K562 (cell line): Measurements from ENCODE around the gene IRAG1. TPM values are rescaled to one million over a fixed set of nuclear protein-coding genes. Genes with fewer than 3 reads are reported as not detected.

Experiments used
- ARID1B ChIP-seq: fragments of 450-650 bp; IDR thresholded peaks from 2 replicates; pipeline ENCODE4 v1.6.1; 2016; ENCODE audit warnings: antibody characterized with exemption, mild to moderate bottlenecking, inconsistent platforms
- ATF7 ChIP-seq: fragments of 450-650 bp; IDR thresholded peaks from 2 replicates; pipeline ENCODE4 v1.7.1; 2014; ENCODE audit warnings: mild to moderate bottlenecking, moderate library complexity
- CEBPG ChIP-seq, 3 experiments: fragments of 200-800 bp in 1 of 3; sonication (Bioruptor generic) in 1 of 3; sonication (generic) in 1 of 3; formaldehyde crosslinking in 1 of 3; IDR thresholded peaks in 2 of 3; conservative IDR thresholded peaks in 1 of 3; 2 replicates each; pipeline versions ENCODE4 v1.6.1 to v1.8.0; 2016 to 2022; ENCODE audit warnings: missing compliant biosample characterization in 2 of 3, missing genetic modification characterization in 2 of 3, mild to moderate bottlenecking in 1 of 3, missing genetic modification reagents in 1 of 3
- FOSL1 ChIP-seq: fragments of 200-800 bp; sonication (Bioruptor generic); conservative IDR thresholded peaks from 2 replicates; pipeline ENCODE4 v1.6.1; 2016; ENCODE audit warnings: missing genetic modification characterization, missing compliant biosample characterization
- FOXA3 ChIP-seq, 2 experiments: fragments of 450-650 bp in 1 of 2; sonication (generic) in 1 of 2; formaldehyde crosslinking; IDR thresholded peaks in 1 of 2; conservative IDR thresholded peaks in 1 of 2; 2 replicates each; pipeline versions ENCODE4 v1.4.0 to v1.8.0; 2020 to 2022; ENCODE audit warnings: mild to moderate bottlenecking in 2 of 2, missing genetic modification reagents in 1 of 2
- JUND ChIP-seq, 2 experiments: IDR thresholded peaks; 2 replicates in 1 of 2; 3 replicates in 1 of 2; pipeline ENCODE4 v1.6.1; 2011; ENCODE audit warnings: borderline replicate concordance in 2 of 2, low read depth in 2 of 2, low read length in 2 of 2, improper control_type of control experiment in 1 of 2, missing biosample characterization in 1 of 2, missing genetic modification characterization in 1 of 2, missing genetic modification reagents in 1 of 2
- SMARCA4 ChIP-seq: fragments of 450-650 bp; IDR thresholded peaks from 2 replicates; pipeline ENCODE4 v1.6.1; 2016
- SMARCE1 ChIP-seq: fragments of 450-650 bp; IDR thresholded peaks from 2 replicates; pipeline ENCODE4 v1.7.1; 2016; ENCODE audit warnings: mild to moderate bottlenecking
- TCF7 ChIP-seq: sonication (generic); IDR thresholded peaks from 2 replicates; pipeline ENCODE4 v1.6.1; 2016; ENCODE audit warnings: antibody characterized with exemption, borderline replicate concordance
- ZBTB17 ChIP-seq: fragments of 450-650 bp; formaldehyde crosslinking; IDR thresholded peaks from 2 replicates; pipeline ENCODE4 v1.4.0; 2020; ENCODE audit warnings: mild to moderate bottlenecking
- ZEB2 ChIP-seq: fragments of 450-650 bp; IDR thresholded peaks from 2 replicates; pipeline ENCODE4 v1.6.1; 2016
- ZNF696 ChIP-seq: fragments of 250-450 bp; sonication (Bioruptor Pico); conservative IDR thresholded peaks from 2 replicates; pipeline ENCODE4 v1.4.0; 2020; ENCODE audit warnings: mild to moderate bottlenecking, moderate library complexity
- polyA plus RNA-seq, 8 experiments: library from polyadenylated mRNA; depleted of rRNA in 4 of 8; stranded (reverse) in 5 of 8; unstranded in 3 of 8; fragments of >200 nt; fragmentation: Nextera tagmentation in 2 of 8; fragmentation: Illumina TruSeq in 1 of 8; extraction: Ambion mirVana in 2 of 8; extraction: Trizol in 1 of 8; gene quantifications; 2 replicates each; pipeline versions ENCODE4 v1.2.1 to v1.2.3, GENCODE V29; 2011 to 2014; ENCODE audit warnings: inconsistent platforms in 1 of 8, missing spikeins in 1 of 8
- total RNA-seq, 7 experiments: library from RNA; depleted of rRNA in 6 of 7; stranded (reverse); fragments of >200 nt in 6 of 7; fragmentation: Illumina TruSeq in 2 of 7; extraction: Trizol in 2 of 7; gene quantifications; 2 replicates each; pipeline versions ENCODE4 v1.2.1 to v1.2.3, GENCODE V29; 2011 to 2021; ENCODE audit warnings: low replicate concordance in 1 of 7
- TF ChIP-seq, protein P1 (sequence below): sonication (generic); formaldehyde crosslinking; IDR thresholded peaks from 2 replicates; pipeline ENCODE4 v1.8.1; 2023; ENCODE audit warnings: mild to moderate bottlenecking, missing genetic modification reagents
- TF ChIP-seq, protein P2 (sequence below): fragments of 450-650 bp; formaldehyde crosslinking; IDR thresholded peaks from 2 replicates; pipeline ENCODE4 v1.4.0; 2020; ENCODE audit warnings: mild to moderate bottlenecking, moderate library complexity
- TF ChIP-seq, protein P3 (sequence below), 2 experiments: fragments of 450-650 bp; IDR thresholded peaks; 2 replicates each; pipeline ENCODE4 v1.6.1; 2016; ENCODE audit warnings: mild to moderate bottlenecking in 2 of 2, borderline replicate concordance in 1 of 2, low read depth in 1 of 2, moderate library complexity in 1 of 2

IRAG1 gene
- total and polyA plus RNA-seq, 9 of the 15 experiments (the other 6 are each of a cell fraction or from before 2014, with no cell fraction given): 0.01 to 0.22 (median 0.09) TPM; not detected in 1

DNA sequence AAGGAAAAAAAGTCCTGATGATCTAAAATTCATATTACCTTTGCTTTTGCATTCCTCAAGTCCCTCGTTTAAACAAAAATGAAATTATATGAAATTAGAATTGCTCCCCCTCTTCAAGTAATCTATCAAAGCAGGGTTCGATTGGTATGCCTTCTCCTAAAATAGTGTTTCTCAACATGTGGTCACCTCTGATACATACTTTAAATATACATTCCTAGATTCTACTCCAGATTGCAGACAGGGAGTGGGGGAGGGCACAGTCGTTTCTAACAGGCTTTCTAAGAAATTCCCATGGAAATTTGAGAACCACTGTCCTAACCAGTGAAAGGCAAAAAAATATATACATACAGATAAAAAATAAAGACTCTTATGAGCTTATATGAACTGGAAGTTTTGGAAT, 22.6 kb upstream of the IRAG1 start (continued):
- TF ChIP-seq ARID1B (peak; percentile 78), ATF7 (0 out of 2 replicates have a peak, but pooled peaks have one; percentile 10), FOXA3 (CRISPR knock-in tag; conservative IDR thresholded peaks at IDR 0.05 in 1 of 2, IDR thresholded peaks at IDR 0.05 in 1 of 2) (0 out of 4 replicates have a peak, but pooled peaks of 1 of the 2 experiments have one; percentile 11), SMARCE1 (peak; percentile 61; the same call in 1 of the 2 replicates), TCF7 (no peak), ZNF696 (CRISPR knock-in tag) (no peak), ZEB2 (0 out of 2 replicates have a peak, but pooled peaks have one; percentile 40), CEBPG (CRISPR knock-in tag; IDR thresholded peaks at IDR 0.05) (no peak), CEBPG (tag; conservative IDR thresholded peaks at IDR 0.05 in 1 of 2, IDR thresholded peaks at IDR 0.05 in 1 of 2) (peak in 1 of 2 experiments; percentile 50; a peak in 2 of 4 replicates), ZBTB17 (CRISPR knock-in tag) (peak; percentile 99), SMARCA4 (peak; percentile 46; the same call in 1 of the 2 replicates), FOSL1 (tag) (peak; percentile 64), JUND (IDR thresholded peaks at IDR 0.05; ENCODE audit: borderline replicate concordance, low read depth, low read length) (peak; percentile 50; the same call in 1 of the 2 replicates), JUND (tag; IDR thresholded peaks at IDR 0.05; ENCODE audit: borderline replicate concordance, low read depth, low read length) (peak; percentile 44; the same call in 1 of the 3 replicates)
- TF ChIP-seq, protein P1, sequence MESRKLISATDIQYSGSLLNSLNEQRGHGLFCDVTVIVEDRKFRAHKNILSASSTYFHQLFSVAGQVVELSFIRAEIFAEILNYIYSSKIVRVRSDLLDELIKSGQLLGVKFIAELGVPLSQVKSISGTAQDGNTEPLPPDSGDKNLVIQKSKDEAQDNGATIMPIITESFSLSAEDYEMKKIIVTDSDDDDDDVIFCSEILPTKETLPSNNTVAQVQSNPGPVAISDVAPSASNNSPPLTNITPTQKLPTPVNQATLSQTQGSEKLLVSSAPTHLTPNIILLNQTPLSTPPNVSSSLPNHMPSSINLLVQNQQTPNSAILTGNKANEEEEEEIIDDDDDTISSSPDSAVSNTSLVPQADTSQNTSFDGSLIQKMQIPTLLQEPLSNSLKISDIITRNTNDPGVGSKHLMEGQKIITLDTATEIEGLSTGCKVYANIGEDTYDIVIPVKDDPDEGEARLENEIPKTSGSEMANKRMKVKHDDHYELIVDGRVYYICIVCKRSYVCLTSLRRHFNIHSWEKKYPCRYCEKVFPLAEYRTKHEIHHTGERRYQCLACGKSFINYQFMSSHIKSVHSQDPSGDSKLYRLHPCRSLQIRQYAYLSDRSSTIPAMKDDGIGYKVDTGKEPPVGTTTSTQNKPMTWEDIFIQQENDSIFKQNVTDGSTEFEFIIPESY (CRISPR knock-in tag): no peak
- TF ChIP-seq, protein P2, sequence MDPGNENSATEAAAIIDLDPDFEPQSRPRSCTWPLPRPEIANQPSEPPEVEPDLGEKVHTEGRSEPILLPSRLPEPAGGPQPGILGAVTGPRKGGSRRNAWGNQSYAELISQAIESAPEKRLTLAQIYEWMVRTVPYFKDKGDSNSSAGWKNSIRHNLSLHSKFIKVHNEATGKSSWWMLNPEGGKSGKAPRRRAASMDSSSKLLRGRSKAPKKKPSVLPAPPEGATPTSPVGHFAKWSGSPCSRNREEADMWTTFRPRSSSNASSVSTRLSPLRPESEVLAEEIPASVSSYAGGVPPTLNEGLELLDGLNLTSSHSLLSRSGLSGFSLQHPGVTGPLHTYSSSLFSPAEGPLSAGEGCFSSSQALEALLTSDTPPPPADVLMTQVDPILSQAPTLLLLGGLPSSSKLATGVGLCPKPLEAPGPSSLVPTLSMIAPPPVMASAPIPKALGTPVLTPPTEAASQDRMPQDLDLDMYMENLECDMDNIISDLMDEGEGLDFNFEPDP: no peak
- TF ChIP-seq, protein P3, sequence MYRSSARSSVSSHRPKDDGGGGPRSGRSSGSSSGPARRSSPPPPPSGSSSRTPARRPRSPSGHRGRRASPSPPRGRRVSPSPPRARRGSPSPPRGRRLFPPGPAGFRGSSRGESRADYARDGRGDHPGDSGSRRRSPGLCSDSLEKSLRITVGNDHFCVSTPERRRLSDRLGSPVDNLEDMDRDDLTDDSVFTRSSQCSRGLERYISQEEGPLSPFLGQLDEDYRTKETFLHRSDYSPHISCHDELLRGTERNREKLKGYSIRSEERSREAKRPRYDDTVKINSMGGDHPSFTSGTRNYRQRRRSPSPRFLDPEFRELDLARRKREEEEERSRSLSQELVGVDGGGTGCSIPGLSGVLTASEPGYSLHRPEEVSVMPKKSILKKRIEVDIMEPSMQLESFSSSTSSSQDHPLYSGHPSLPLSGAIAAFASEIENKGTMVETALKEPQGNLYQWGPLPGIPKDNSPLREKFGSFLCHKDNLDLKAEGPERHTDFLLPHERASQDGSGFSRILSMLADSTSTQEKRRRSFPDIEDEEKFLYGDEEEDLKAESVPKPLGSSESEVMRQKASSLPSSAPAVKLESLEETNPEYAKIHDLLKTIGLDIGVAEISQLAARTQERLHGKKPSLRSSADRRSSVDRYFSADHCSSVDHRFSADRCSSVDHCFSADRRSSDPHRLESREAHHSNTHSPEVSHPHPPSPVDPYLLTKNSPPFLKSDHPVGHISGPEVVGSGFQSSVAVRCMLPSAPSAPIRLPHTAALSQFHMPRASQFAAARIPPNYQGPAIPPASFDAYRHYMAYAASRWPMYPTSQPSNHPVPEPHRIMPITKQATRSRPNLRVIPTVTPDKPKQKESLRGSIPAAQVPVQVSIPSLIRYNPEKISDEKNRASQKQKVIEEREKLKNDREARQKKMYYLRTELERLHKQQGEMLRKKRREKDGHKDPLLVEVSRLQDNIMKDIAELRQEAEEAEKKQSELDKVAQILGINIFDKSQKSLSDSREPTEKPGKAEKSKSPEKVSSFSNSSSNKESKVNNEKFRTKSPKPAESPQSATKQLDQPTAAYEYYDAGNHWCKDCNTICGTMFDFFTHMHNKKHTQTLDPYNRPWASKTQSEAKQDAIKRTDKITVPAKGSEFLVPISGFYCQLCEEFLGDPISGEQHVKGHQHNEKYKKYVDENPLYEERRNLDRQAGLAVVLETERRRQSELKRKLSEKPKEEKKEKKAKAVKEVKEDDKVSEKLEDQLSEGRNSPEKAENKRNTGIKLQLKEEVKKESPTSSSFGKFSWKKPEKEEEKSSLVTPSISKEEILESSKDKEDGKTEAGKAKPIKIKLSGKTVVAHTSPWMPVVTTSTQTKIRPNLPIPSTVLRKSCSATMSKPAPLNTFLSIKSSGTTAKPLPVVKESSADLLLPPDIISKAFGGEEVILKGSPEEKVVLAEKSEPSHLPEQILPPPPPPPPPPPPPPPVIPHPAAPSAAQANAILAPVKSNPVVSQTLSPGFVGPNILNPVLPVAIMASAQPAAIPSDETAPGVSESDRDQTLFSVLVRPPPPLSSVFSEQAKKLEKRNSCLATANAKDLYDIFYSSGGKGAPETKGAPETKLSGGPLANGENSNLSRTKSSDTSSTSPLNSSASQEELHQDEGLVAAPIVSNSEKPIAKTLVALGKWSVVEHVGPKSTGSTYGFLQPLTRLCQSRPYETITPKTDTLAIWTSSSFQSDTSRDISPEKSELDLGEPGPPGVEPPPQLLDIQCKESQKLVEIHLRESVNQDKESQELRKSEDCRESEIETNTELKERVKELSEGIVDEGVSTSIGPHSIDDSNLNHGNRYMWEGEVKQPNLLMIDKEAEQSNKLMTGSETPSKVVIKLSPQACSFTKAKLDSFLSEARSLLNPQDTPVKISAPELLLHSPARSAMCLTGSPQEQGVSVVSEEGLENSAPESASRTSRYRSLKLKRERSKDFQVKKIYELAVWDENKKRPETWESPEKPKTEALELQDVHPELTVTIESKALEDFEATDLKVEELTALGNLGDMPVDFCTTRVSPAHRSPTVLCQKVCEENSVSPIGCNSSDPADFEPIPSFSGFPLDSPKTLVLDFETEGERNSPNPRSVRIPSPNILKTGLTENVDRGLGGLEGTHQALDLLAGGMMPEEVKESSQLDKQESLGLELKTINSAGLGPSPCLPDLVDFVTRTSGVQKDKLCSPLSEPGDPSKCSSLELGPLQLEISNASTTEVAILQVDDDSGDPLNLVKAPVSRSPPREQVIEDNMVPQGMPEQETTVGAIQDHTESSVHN (IDR thresholded peaks at IDR 0.05; ENCODE audit: borderline replicate concordance in 1 of 2, low read depth in 1 of 2): 0 out of 4 replicates have a peak, but pooled peaks of 1 of the 2 experiments have one; percentile 14
